H9 (cell line): ENCODE measurements around the gene PPHLN1. TPM values are rescaled to one million over a fixed set of nuclear protein-coding genes. Genes with fewer than 3 reads are reported as not detected.

Experiments used
- DNase-seq: peaks from one replicate; pipeline ENCODE4 v3.0.0-alpha.2; 2017
- H2AFZ ChIP-seq: one replicate; pipeline ENCODE4 v1.6.1; 2013; ENCODE audit warnings: mild to moderate bottlenecking, low read length, control low read depth, moderate library complexity
- H2AK5ac ChIP-seq: 2 replicates; pipeline ENCODE4 v1.6.1; 2013; ENCODE audit warnings: low read length, control low read depth, mixed read lengths; ENCODE audit not compliant: insufficient read length
- H2BK120ac ChIP-seq: one replicate; pipeline ENCODE4 v1.6.1; 2013; ENCODE audit warnings: low read depth, mild to moderate bottlenecking, low read length, control low read depth, inconsistent platforms; ENCODE audit not compliant: poor library complexity, severe bottlenecking
- H2BK12ac ChIP-seq: 2 replicates; pipeline ENCODE4 v1.6.1; 2013; ENCODE audit warnings: low read length, control low read depth, mixed read lengths, low read depth; ENCODE audit not compliant: insufficient read length
- H2BK15ac ChIP-seq: 2 replicates; pipeline ENCODE4 v1.6.1; 2013; ENCODE audit warnings: low read depth, low read length, control low read depth
- H2BK20ac ChIP-seq: one replicate; pipeline ENCODE4 v1.6.1; 2013; ENCODE audit warnings: low read depth, mild to moderate bottlenecking, low read length, control low read depth, inconsistent platforms; ENCODE audit not compliant: poor library complexity, severe bottlenecking
- H2BK5ac ChIP-seq: 2 replicates; pipeline ENCODE4 v1.6.1; 2013; ENCODE audit warnings: low read length, control low read depth, mixed read lengths; ENCODE audit not compliant: insufficient read length
- H3K14ac ChIP-seq: 2 replicates; pipeline ENCODE4 v1.6.1; 2013; ENCODE audit warnings: low read length, control low read depth; ENCODE audit not compliant: insufficient read depth
- H3K18ac ChIP-seq: 2 replicates; pipeline ENCODE4 v1.6.1; 2013; ENCODE audit warnings: low read depth, mild to moderate bottlenecking, mixed read lengths, low read length, control low read depth; ENCODE audit not compliant: insufficient read length
- H3K23ac ChIP-seq: 2 replicates; pipeline ENCODE4 v1.6.1; 2013; ENCODE audit warnings: low read length, control low read depth, mixed read lengths, low read depth; ENCODE audit not compliant: insufficient read length
- H3K23me2 ChIP-seq: 2 replicates; pipeline ENCODE4 v1.6.1; 2013; ENCODE audit warnings: low read depth, mild to moderate bottlenecking, mixed read lengths, low read length, control low read depth; ENCODE audit not compliant: insufficient read length, poor library complexity, severe bottlenecking
- H3K27ac ChIP-seq: 2 replicates; pipeline ENCODE4 v1.5.1; 2013; ENCODE audit warnings: low read length, control low read depth, mixed read lengths, low read depth; ENCODE audit not compliant: insufficient read length
- H3K27me3 ChIP-seq: 2 replicates; pipeline ENCODE4 v1.6.1; 2013; ENCODE audit warnings: low read length, control low read depth, inconsistent platforms; ENCODE audit not compliant: insufficient read depth
- H3K4ac ChIP-seq: 2 replicates; pipeline ENCODE4 v1.6.1; 2013; ENCODE audit warnings: low read depth, mild to moderate bottlenecking, control low read depth, inconsistent platforms, low read length, moderate library complexity
- H3K4me1 ChIP-seq: 2 replicates; pipeline ENCODE4 v1.6.1; 2013; ENCODE audit warnings: low read length, control low read depth, inconsistent platforms; ENCODE audit not compliant: insufficient read depth
- H3K4me2 ChIP-seq: 2 replicates; pipeline ENCODE4 v1.6.1; 2013; ENCODE audit warnings: low read length, control low read depth, mixed read lengths; ENCODE audit not compliant: insufficient read length, insufficient read depth
- H3K56ac ChIP-seq: 2 replicates; pipeline ENCODE4 v1.6.1; 2013; ENCODE audit warnings: low read depth, mild to moderate bottlenecking, mixed read lengths, low read length, control low read depth; ENCODE audit not compliant: insufficient read length
- H3K79me1 ChIP-seq: 2 replicates; pipeline ENCODE4 v1.6.1; 2013; ENCODE audit warnings: low read depth, mild to moderate bottlenecking, moderate library complexity, low read length, control low read depth, inconsistent platforms; ENCODE audit not compliant: insufficient read depth, poor library complexity, severe bottlenecking
- H3K79me2 ChIP-seq: 2 replicates; pipeline ENCODE4 v1.6.1; 2013; ENCODE audit warnings: low read length, control low read depth, inconsistent platforms; ENCODE audit not compliant: insufficient read depth
- H3K9ac ChIP-seq: 2 replicates; pipeline ENCODE4 v1.6.1; 2013; ENCODE audit warnings: low read length, control low read depth, mixed read lengths; ENCODE audit not compliant: insufficient read length; ENCODE audit errors: extremely low read depth
- H3K9me3 ChIP-seq: one replicate; pipeline ENCODE4 v1.6.1; 2013; ENCODE audit warnings: low read depth, low read length, inconsistent platforms; ENCODE audit not compliant: control insufficient read depth
- H3T11ph ChIP-seq: one replicate; pipeline ENCODE4 v1.6.1; 2013; ENCODE audit warnings: mild to moderate bottlenecking, low read length, control low read depth, inconsistent platforms
- H4K20me1 ChIP-seq: one replicate; pipeline ENCODE4 v1.6.1; 2013; ENCODE audit not compliant: control insufficient read depth, insufficient read length, insufficient read depth
- H4K5ac ChIP-seq: 2 replicates; pipeline ENCODE4 v1.6.1; 2013; ENCODE audit warnings: low read depth, mild to moderate bottlenecking, mixed read lengths, low read length, control low read depth; ENCODE audit not compliant: insufficient read length
- H4K8ac ChIP-seq: replicated peaks from 2 replicates; pipeline ENCODE4 v1.6.1; 2013; ENCODE audit warnings: low read length, control low read depth, mixed read lengths, low read depth; ENCODE audit not compliant: insufficient read length
- H4K91ac ChIP-seq: 2 replicates; pipeline ENCODE4 v1.6.1; 2013; ENCODE audit warnings: low read depth, mild to moderate bottlenecking, moderate library complexity, mixed read lengths, low read length, control low read depth; ENCODE audit not compliant: insufficient read length
- H3K27ac Mint-ChIP-seq, 3 experiments: 2 replicates in 2 of 3; 3 replicates in 1 of 3; pipeline ENCODE4 v1.8.0; 2020 to 2021; ENCODE audit warnings: mixed read lengths in 3 of 3, mild to moderate bottlenecking in 1 of 3, moderate library complexity in 1 of 3
- H3K27me3 Mint-ChIP-seq: 2 replicates; pipeline ENCODE4 v1.8.0; 2021; ENCODE audit warnings: low read depth, mild to moderate bottlenecking, moderate library complexity, mixed read lengths
- H3K36me3 Mint-ChIP-seq, 3 experiments: 2 replicates in 2 of 3; 3 replicates in 1 of 3; pipeline ENCODE4 v1.8.0; 2020 to 2021; ENCODE audit warnings: low read depth in 3 of 3, mixed read lengths in 3 of 3; ENCODE audit not compliant: insufficient read depth in 1 of 3
- H3K4me1 Mint-ChIP-seq, 2 experiments: 2 replicates each; pipeline ENCODE4 v1.8.0; 2020; ENCODE audit warnings: mixed read lengths in 2 of 2
- H3K4me3 Mint-ChIP-seq, 2 experiments: 2 replicates in 1 of 2; 3 replicates in 1 of 2; pipeline ENCODE4 v1.8.0; 2020 to 2021; ENCODE audit warnings: mild to moderate bottlenecking in 2 of 2, mixed read lengths in 2 of 2, moderate library complexity in 1 of 2
- H3K9me3 Mint-ChIP-seq, 2 experiments: 2 replicates in 1 of 2; 3 replicates in 1 of 2; pipeline ENCODE4 v1.8.0; 2020; ENCODE audit warnings: mild to moderate bottlenecking in 2 of 2, mixed read lengths in 2 of 2, moderate library complexity in 1 of 2
- WGBS: extraction: QIAGEN DNeasy Blood & Tissue Kit; methylation state at CpG from one replicate; pipeline ENCODE4 v1.1.7; 2013; ENCODE audit warnings: missing lambda C conversion rate, low lambda C conversion rate, mixed read lengths; ENCODE audit not compliant: insufficient read length; ENCODE audit errors: extremely low coverage; 5-methylcytosine and 5-hydroxymethylcytosine counted together
- total RNA-seq: library from RNA; stranded (reverse); gene quantifications from 2 replicates; pipeline ENCODE4 v1.2.1, GENCODE V29; 2021
- TF ChIP-seq, protein P1 (sequence below): fragments of 200-600 bp; sonication (generic); conservative IDR thresholded peaks from 3 replicates; pipeline ENCODE4 v1.8.0; 2021; ENCODE audit warnings: antibody characterized with exemption, mild to moderate bottlenecking

Gene PPHLN1
- total RNA-seq, 1 experiment from 2014 or later, result 66.2 TPM

DNA sequence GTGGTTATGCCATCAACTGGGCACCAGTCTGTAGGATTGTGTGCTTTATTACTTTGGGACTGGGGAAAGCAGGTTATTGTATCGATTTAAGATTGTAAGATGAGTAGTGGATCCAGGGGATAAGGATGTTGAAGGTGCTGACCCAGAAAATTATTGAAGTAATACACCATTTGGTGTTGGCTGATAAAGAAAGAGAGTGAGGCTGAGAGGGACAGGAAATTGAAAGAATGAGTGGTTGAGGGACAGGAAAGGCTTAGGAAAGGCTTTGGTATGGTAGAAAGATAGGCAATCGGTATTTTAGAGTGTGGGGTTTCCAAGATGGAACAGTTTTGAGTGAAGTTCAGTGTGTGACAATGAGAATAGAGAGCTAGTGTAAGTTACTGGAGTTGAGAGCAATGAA lies 12.3 kb downstream of the PPHLN1 start:
- H2AFZ ChIP-seq, result no peak overlapping the region
- Mint-ChIP-seq H3K36me3 (peaks cover 2 to 17% (median 17%) of the 10 kb centered on the region in 3 experiments; a peak in 5 of 7 replicates), H3K27ac (peak overlapping the region in 2 of 3 experiments; percentile 1 to 20; a peak in 3 of 7 replicates), H3K4me3 (no peak overlapping the region), H3K27me3 (no peaks in the 10 kb centered on the region), H3K9me3 (no peaks in the 10 kb centered on the region), H3K4me1 (peaks cover 8 to 10% of the 10 kb centered on the region in 2 experiments)
- H3K4me1 ChIP-seq, result no peaks in the 10 kb centered on the region
- no peak overlapping the region for H3T11ph ChIP-seq
- no peak overlapping the region for H3K4me2 ChIP-seq
- no peaks in the 10 kb centered on the region for H4K20me1 ChIP-seq
- no peak overlapping the region for H4K5ac ChIP-seq
- no peak overlapping the region for H2AK5ac ChIP-seq
- peaks cover 3% of the 10 kb centered on the region for H3K79me1 ChIP-seq
- H3K4ac ChIP-seq, result no peak overlapping the region
- H3K9ac ChIP-seq, result no peak overlapping the region
- H3K27me3 ChIP-seq, result no peaks in the 10 kb centered on the region
- H2BK120ac ChIP-seq, result no peak overlapping the region
- no peak overlapping the region for H2BK5ac ChIP-seq
- no peaks in the 10 kb centered on the region for H3K23me2 ChIP-seq
- H3K14ac ChIP-seq, result no peak overlapping the region
- H2BK20ac ChIP-seq, result no peak overlapping the region
- H4K8ac ChIP-seq, result no peak overlapping the region
- H4K91ac ChIP-seq, result no peak overlapping the region
- no peaks in the 10 kb centered on the region for H3K9me3 ChIP-seq
- no peak for DNase-seq
- WGBS, result 100% methylated on average over 1 of the region's 2 CpGs
- TF ChIP-seq, protein P1, sequence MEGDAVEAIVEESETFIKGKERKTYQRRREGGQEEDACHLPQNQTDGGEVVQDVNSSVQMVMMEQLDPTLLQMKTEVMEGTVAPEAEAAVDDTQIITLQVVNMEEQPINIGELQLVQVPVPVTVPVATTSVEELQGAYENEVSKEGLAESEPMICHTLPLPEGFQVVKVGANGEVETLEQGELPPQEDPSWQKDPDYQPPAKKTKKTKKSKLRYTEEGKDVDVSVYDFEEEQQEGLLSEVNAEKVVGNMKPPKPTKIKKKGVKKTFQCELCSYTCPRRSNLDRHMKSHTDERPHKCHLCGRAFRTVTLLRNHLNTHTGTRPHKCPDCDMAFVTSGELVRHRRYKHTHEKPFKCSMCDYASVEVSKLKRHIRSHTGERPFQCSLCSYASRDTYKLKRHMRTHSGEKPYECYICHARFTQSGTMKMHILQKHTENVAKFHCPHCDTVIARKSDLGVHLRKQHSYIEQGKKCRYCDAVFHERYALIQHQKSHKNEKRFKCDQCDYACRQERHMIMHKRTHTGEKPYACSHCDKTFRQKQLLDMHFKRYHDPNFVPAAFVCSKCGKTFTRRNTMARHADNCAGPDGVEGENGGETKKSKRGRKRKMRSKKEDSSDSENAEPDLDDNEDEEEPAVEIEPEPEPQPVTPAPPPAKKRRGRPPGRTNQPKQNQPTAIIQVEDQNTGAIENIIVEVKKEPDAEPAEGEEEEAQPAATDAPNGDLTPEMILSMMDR, result no peak
- H3K27ac ChIP-seq, result no peak overlapping the region
- H2BK12ac ChIP-seq, result no peak overlapping the region
- no peak overlapping the region for H3K56ac ChIP-seq
- no peak overlapping the region for H2BK15ac ChIP-seq
- peaks cover 5% of the 10 kb centered on the region for H3K79me2 ChIP-seq
- H3K23ac ChIP-seq, result no peak overlapping the region
- no peak overlapping the region for H3K18ac ChIP-seq
